ENCODE data around the gene NOD1.
"Not testable (repeated sequence)": the region's sequence is repeated elsewhere in the genome, so short reads cannot be mapped to it uniquely, and the experiment has no call there.

Gene NOD1

DNA sequence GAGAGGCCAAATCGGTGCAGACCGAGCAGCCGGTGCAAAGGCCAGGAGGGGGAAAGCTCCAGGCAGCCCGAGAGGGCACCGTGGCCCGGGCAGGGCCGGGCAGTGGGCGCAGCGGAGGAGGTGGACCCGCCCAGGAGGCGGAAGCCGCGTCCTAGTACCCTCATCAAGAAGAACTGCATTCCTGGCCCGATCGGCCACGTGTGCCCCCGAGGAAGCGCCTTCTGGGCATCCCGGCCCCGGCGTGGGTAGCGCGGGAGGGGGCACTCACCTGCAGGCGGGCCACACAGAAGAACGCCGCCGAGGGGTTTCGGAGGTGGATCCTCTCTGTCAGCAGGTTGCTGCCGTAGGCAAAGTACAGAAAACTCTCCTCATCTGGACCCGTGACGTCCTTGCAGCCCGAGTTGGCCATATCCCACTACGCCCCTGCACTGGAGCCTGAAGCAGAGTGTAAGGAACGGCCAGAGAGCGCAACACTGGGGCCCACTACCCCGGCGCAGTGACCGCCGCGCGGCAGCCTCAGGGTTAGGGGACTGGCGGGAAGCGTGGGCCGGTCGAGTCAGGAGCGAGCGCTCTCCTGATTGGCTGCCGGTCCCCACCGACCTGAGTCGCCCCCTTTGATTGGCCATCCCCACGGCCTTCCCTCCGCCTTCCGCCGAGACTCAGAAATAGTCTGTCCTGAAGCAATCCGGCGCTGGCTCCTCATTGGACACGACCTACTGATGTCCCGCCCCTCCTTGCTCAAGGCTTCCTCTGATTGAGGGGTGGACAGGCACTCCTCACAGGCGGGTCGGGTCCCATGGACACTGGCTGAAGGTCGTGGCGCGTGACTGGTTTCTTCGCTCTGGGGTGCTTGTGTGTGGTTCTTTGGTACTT lies 26.0 kb upstream of the NOD1 start, which contains the start of gene GGCT:
Gene GGCT, minus strand, starts transcription at position 529 of the 873 bp plus-strand sequence. Its CDS starts 120 bp downstream, at position 409.
- DNase-seq, result peak; percentile 99 to 100 (median 99)

DNA sequence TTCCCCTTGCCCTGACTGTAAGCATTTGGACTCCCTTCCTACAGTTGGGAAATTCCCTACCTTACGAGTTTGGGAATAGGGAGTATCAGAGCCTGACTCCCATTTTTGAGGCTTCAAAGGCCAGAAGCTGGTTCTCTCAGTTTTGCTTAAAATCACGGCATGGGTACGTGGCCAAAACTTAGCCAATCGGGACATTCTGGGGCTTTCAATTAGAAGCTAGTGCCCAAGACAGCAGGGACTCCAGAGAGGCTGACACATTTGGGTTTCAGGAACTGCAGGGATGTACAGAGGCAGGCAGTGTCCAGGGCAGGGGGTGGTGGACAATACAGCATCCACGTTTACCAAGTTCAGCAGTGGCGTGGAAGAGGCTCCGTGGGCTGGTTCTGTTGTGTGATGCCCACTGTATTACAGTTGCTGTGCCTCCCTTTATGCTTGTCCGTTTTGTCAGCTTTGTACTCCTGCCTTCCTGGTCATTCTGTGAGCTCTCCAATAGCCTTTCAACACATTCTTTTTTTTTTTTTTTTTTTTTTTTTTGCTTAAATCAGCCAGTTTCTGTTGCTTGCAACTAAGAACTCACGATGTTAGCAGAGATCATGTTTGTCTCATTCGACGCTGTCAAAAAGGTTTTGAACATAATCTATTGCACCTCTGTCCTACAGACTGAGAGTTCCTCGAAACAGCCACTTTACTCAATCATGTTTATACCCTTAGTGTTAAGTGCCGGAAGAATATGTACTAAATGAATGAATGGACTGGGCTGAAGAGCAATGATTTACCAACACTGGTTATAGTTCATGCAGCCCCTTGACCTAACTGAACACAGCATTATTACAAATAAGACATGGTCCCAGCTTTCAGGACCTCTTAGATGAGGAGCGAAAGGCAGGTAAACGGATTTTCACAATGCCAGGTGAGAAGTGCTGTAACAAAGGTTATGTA lies 25.0 kb upstream of the NOD1 start:
- peak in 1 of 4 experiments; percentile 7 for DNase-seq

DNA sequence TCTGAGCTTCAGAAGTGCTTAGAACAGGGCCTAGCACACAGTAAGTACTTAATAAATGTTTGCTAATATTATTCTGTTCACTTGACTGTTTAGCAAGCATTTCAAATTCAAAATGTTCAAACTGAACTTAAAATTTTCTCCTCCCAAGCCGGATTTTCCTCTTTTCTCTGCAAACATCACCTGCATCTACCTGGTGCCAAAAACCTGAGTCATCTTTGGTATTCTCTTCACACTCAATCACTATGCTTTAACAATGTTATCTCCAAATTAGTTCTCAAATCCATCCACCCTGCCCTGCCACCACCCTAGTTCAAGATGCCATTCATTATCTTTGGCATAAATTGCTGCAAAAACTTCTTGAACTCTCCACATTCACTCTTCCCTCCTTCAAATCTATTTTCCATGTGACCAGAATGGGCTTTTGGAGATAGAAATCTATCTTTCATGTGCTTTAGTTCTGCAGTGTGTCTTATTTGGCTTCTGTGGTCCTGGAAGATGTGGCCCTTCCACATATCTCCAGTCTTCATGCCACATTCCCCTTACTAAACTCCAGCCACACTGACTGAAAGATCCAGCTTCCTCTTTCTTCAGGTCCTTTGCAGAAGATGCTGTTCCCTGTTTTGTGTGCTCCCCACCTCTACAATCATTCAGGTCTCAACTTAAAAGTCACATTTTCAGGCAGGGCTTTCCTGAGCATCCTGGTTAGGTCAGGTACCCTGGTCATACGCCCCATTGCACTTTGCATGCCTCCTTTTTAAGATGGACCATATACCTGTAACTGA lies 24.1 kb upstream of the NOD1 start:
- DNase-seq, result peak; percentile 12 to 43 (median 32)

DNA sequence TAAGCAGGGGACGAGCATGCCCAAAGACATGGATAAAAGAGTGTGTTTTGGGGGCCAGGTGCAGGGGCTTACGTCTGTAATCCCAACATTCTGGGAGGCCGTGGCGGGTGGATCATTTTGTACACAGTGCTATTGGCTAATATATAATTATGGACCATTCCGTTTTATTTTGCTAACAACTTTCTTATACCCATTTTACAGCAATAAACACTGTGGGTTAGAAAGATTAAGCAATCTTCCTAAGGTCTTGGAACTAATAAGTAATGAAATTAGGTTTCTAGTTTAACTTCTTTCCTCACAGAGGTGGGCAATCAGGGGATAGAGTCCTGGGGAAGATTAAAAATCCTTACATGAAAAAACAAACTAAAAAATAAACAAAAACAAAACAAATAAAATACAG lies 22.7 kb upstream of the NOD1 start:
- no peak for DNase-seq

DNA sequence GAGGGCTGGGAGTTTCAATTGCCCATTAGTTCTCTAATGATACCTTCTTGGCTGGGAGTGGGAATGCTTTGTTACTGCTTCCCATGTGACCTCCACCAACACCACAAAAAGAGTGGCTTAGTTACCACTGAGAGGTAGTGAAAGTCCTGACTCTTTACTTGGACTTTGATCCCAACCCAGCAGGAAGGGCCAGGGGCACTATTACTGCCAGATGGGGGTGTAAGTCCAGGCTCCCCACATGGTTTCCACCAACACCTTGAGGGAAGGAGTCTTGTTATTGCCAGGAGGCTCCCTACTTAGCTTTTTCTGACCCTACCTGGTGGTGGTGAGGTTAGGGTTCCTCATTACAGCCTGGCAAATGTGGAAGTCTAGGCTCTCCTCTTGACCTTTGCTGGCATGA lies 14.6 kb upstream of the NOD1 start:
- DNase-seq, result no peak

DNA sequence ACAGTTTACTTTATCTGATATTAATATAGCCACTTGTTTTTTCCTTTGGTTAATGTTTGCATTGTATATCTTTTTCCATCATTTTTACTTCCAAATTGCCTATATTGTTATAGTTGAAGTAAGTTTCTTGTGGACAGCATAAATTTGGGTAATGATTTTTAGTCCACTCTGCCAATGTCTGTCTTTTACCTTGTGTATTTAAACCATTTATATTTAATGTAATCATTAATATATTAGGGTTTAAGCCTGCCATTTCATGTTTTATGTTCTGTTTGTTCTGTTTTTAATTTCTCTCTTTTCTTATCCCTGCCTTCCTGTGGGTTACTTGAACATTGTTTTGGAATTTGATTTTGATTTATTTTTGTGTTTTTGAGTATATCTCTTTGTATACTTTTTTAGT lies 12.8 kb upstream of the NOD1 start:
- no peak for DNase-seq

DNA sequence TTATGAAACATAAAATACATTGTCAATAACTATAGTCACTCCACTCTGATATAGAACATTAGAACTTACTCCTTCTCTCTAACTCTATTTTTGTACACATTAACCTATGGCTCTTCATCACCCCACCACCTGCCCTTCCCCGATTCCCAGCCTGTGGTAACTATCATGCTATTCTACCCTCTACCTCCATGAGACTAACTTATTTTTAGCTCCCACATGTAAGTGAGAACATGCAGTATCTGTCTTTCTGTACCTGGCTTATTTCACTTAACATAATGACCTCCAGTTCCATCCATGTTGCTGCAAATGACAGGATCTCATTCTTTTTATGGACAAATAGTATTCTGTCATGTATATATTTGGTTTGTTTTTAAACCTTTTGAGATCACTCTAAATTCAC lies 8.8 kb upstream of the NOD1 start:
- DNase-seq, result no peak

DNA sequence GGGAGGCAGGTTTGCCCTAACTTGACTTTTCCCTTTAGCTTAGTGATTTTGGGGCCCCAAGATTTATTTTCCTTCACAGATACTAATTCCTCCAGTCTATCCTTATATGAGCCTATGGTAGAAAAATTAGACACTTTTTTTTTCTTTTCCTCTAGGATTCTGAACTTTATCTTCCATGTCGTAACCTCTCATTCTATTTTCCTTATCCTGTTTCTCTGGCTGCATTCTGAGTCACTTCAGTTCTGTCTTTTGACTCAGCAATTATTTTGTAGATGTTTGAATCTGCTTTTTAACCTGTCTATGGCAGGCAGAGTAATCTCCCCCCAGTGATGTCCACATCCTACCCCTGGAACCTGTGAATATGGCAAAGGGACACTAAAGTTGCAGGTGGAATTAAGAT lies 7.1 kb upstream of the NOD1 start:
- no peak for DNase-seq

DNA sequence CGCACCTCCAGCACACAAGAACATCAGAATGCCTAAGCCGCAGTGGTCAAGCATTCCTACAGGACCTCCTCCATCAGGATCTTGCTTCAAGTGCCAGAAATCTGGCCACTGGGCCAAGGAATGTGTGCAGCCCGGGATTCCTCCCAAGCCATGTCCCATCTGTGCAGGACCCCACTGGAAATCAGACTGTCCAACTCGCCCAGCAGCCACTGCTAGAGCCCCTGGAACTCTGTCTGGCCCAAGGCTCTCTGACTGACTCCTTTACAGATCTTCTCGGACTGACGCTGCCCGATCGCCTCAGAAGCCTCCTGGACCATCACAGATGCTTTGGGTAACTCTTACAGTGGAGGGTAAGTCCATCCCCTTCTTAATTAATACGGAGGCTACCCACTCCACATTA lies 2.8 kb upstream of the NOD1 start:
- not testable (repeated sequence) for DNase-seq

DNA sequence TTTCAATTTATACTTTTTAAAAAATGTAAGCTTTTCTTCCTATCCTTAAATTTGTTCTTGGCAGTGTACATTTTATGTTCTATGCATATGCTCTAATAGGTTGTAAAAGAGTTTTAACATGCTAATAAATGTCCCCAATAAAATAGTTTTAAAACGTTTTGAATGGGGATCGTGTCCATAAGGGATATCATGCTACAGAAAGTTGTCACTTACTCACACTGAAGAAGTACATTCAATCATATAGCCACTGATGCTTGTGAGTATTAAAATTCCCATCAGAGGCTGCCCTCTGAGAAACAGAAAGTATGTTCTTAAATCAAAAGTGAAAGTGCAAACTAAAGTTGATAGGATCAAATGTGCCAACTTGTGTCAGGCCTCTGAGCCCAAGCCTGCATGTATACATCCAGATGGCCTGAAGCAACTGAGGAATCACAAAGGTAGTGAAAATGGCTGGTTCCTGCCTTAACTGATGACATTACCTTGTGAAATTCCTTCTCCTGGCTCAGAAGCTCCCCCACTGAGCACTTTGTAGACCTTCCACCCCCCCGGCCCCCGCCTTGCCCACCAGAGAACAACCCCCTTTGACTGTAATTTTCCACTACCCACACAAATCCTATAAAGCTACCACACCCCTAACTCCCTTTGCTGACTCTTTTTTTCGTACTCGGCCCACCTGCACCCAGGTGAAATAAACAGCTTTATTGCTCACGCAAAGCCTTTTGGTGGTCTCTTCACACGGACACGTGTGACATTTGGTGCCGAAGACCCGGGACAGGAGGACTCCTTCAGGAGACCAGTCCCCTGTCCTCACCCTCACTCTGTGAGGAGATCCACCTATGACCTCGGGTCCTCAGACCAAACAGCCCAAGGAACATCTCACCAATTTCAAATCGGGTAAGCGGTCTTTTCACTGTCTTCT lies 877 bp upstream of the NOD1 start:
- DNase-seq, result peak in 1 of 4 experiments; percentile 50

DNA sequence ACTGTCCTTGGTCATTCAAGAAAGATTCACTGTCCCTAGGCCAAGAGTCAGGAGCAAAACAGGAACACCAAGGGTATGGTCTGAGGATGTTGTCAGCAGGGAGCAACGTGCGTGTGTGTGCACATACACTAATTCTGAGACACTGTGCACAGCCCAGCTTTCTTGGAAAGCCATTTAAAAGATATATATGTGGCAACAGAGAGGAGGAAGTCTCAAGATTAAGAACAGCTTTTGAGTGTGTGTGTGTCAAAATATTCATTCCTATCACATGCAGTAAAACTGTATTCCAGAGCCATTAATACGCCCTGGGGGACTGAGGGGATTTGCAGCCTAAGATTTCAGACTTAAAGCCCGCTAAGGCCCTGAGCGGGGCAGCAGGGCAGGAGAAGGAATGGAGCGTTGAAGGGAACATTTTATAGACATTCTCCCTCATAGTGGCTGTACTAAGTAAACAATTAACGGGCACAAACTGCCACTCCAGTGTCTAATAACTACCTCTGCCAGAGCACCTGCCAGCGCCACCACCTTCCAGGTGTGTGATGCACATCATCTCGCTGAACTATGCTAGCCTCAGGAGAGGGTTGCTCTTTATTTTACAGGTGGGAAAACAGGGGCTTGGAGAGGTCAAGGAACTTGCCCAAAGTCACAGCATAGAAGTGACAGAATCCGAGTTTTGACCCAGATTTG lies 2.0 kb downstream of the NOD1 start:
- peak; percentile 66 to 83 (median 72) for DNase-seq

DNA sequence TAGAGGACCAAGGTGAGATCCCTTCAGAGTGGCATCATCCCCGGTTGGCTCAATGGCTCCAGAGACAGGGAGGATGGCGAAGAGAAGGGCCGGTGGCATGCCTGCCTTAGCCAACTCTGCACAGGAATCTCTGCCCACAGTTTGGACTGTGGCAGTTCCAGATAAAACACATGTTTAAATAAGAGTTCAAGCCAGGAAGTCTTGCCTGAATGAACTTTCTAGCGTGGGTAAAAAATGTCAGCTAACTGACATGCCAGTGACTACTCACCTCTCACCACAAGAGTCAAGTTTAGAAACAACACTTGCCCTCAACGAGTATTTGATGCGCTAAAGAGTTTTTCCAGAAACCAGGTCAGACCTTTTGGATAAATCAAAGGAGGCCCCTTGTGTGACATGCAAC lies 3.0 kb downstream of the NOD1 start:
- no peak for DNase-seq

DNA sequence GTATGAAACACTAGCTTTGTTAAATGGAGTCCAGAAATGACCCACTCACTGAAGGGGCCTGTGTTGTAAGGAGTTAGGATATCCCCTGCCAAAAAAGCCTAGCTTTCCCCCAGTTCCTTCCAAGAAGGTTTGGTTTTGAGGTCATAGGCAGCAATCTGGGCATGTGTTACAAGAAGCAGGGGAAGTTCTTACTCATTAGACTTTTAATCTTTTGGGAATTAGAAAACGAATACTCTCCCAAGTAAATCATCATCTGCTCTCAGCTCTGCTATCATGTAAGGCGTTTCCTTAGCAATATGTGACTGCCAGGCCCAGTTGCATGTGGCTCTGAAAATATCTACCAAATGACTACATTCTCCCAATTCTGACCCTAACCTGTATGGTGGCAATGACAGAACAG lies 3.7 kb downstream of the NOD1 start:
- DNase-seq, result no peak

DNA sequence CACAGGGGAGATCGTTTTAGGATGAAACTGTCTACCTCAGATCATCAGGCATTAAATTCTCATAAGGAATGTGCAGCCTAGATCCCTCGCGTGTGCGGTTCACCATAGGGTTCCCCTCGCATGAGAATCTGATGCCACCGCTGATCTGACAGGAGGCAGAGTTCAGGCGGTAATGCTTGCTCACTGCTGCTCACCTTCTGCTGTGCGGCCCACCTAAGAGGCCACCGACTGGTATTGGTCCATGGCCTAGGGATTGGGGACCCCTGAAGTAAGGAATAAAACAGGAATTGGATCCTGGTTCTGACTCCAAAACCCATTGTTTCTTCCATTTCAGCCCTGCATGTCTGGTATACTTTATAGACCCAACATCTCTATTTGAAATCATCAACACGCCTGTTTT lies 4.1 kb downstream of the NOD1 start:
- no peak for DNase-seq

DNA sequence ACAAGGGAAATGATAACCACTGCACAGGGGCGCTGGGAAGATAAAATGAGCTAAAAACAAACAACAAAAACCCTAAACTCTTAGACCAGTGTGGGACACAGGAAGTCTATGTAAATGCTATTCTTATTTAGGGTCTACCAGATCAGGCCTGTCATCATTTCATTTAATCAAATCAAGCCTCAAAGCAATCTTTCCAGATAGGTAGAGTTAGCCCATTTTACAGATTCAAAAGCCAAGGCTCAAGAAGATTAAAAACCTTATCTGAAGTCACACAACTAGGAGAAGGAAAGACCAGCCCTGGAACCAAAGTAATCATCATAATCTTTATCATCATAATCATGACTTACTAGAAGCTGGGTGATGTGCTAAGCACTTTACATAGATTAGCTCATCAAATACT lies 4.7 kb downstream of the NOD1 start:
- DNase-seq, result no peak

DNA sequence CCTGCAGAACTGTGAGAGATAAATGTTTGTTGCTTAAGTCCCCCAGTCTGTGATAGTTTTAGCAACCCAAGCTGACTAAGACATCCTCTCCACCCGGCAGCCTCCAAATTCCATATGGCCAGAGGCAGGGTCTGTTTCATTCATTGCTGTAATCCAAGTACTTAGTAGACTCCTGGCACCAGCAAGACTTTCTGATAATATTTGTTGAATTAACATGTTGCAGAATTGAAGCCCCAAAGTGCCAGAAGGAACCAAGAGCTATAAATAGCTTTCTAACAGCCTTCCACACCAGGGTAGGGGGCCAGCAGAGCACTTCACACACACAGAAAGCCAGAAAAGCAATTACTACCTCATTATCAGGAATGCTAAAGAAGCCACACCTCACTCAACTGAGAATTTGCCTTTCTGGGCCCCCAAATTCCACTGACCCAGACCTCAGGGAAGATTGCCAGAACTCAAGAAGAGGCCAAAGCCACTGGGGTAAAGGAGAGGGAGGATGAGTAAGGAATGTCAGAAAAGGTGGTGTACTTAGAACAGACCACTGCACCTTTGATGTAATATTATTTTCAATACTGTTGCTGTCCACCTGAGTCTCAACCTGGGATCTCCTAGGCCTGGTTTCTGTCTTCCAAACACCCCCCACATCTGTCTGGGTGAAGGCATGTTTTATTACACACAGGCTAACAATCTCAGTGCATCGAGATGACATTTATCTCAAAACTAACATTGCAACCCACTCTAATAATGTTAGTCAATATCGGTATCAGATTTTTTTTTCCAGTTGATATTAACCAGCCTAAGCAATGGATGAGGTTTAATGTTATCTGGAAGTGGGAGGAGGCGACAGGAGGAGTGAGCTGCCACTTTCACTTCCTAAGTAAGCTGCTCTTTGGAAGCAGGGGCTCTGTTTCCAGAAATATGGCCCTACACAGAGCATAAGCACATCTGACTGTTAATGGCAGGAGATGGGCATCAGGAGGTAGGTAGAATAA lies 5.5 kb downstream of the NOD1 start:
- DNase-seq, result peak in 1 of 4 experiments; percentile 25

DNA sequence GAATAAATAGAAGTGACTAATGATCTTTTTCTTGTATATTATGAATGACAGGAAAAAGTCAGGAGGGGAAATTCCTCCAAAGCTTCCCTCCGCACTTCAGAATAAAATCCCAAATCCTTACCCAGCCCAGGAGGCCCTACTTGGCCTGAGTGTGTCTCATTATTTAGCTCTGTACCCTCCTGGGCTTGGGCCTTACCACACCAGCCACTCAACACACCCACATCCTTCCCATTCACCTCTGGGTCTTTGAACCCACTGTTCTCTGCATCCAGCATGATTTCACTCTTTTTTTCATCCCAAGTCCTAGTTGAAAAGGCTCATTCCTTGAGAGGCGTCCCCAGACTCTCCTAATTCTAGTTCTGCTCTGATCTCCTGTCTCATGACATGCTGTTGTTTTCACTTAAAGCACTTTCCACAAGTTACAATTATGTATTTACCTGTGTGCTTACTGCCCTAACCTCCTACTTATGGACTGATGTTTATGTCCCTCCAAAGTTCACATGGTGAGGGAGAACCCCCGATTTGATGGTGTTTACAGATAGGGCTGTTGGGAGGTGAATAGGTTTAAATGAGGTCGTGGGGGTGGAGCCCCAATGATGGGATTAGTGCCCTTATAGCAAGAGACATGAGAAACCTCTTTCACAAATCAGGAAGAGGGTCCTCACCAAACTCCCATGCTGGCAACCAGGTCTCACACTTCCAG lies 6.4 kb downstream of the NOD1 start:
- DNase-seq, result no peak

DNA sequence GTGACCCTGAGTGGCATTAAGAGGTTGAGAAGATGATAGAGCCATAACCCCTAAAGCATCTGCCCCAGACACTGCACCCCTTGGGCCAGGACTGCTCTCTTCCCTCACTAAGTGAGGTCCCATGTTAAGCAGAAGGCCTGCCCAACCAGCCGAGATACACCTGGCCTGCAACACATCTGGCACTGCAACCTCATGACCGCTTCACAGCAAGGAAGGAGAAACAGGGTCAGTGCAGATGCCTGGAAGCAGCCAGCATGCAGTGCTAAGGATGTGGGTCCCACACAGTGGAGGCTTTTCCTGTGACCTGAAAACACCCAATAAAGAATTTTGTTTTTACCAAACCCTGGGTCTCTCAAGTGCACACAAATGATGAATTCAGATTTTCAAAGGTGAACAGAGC lies 7.4 kb downstream of the NOD1 start:
- DNase-seq, result no peak

DNA sequence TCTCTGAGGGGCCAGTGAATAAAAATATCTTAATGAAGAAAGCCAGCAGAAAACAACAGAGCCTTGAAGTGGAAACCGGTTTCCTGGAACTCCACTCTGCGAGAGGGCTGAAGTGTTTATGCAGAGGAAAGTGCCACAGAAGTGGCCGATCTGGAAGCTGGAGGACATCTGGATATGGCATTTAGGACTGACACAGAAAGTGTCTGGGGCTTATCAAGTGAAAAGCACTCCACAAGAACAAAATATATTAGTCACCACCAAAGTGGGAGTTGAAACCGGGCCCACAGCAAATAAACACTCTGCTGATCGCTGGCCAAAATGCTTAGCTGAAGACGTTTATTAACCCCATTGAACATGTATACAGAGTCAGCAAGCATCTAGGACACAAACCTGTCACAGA lies 7.8 kb downstream of the NOD1 start:
- no peak for DNase-seq

All from suppressor macrophage (primary cell).